ENCODE measurements around the gene CWF19L1. TPM values are rescaled to one million over a fixed set of nuclear protein-coding genes. Genes with fewer than 3 reads are reported as not detected.

CWF19L1 gene
- total and polyA plus RNA-seq, 2 of the 13 experiments (the other 11 are each of a cell fraction or from before 2014, with no cell fraction given): 13.6 to 42.1 TPM

GRCh38 chr10:100183481-100183880, 84.0 kb downstream of the CWF19L1 start (continued):
- TF ChIP-seq SIN3A (IDR thresholded peaks at IDR 0.05; ENCODE audit: borderline replicate concordance, low read depth, low read length): 0 out of 2 replicates have a peak, but pooled peaks have one; percentile 41
- no peak for TF ChIP-seq JUN (CRISPR knock-in tag; IDR thresholded peaks at IDR 0.05)
- TF ChIP-seq CC2D1A (CRISPR knock-in tag; IDR thresholded peaks at IDR 0.05): no peak
- peak; percentile 81 for TF ChIP-seq HNF4A (CRISPR knock-in tag; IDR thresholded peaks at IDR 0.05)
- 0 out of 2 replicates have a peak, but pooled peaks have one; percentile 4 for TF ChIP-seq BHLHE40 (IDR thresholded peaks at IDR 0.05; ENCODE audit: low read length)
- TF ChIP-seq, protein P1, sequence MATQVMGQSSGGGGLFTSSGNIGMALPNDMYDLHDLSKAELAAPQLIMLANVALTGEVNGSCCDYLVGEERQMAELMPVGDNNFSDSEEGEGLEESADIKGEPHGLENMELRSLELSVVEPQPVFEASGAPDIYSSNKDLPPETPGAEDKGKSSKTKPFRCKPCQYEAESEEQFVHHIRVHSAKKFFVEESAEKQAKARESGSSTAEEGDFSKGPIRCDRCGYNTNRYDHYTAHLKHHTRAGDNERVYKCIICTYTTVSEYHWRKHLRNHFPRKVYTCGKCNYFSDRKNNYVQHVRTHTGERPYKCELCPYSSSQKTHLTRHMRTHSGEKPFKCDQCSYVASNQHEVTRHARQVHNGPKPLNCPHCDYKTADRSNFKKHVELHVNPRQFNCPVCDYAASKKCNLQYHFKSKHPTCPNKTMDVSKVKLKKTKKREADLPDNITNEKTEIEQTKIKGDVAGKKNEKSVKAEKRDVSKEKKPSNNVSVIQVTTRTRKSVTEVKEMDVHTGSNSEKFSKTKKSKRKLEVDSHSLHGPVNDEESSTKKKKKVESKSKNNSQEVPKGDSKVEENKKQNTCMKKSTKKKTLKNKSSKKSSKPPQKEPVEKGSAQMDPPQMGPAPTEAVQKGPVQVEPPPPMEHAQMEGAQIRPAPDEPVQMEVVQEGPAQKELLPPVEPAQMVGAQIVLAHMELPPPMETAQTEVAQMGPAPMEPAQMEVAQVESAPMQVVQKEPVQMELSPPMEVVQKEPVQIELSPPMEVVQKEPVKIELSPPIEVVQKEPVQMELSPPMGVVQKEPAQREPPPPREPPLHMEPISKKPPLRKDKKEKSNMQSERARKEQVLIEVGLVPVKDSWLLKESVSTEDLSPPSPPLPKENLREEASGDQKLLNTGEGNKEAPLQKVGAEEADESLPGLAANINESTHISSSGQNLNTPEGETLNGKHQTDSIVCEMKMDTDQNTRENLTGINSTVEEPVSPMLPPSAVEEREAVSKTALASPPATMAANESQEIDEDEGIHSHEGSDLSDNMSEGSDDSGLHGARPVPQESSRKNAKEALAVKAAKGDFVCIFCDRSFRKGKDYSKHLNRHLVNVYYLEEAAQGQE (IDR thresholded peaks at IDR 0.05; ENCODE audit: borderline replicate concordance in 1 of 2, low read depth in 1 of 2, low read length in 2 of 2): no peak
- TF ChIP-seq ZNF180 (CRISPR knock-in tag; IDR thresholded peaks at IDR 0.05; ENCODE audit: borderline replicate concordance, low read depth): no peak
- TF ChIP-seq ELF3 (CRISPR knock-in tag; IDR thresholded peaks at IDR 0.05): peak; percentile 49; the same call in 1 of the 2 replicates
- no peak for TF ChIP-seq ZNF652 (CRISPR knock-in tag; IDR thresholded peaks at IDR 0.05; ENCODE audit: borderline replicate concordance, low read depth)
- no peak for TF ChIP-seq ARHGAP35 (CRISPR knock-in tag; IDR thresholded peaks at IDR 0.05; ENCODE audit: borderline replicate concordance)
- TF ChIP-seq ZFX (CRISPR knock-in tag; IDR thresholded peaks at IDR 0.05; ENCODE audit: low read depth): no peak
- TF ChIP-seq ZNF205 (CRISPR knock-in tag; IDR thresholded peaks at IDR 0.05): 0 out of 2 replicates have a peak, but pooled peaks have one; percentile 37
- no peak for TF ChIP-seq PPARG (CRISPR knock-in tag; conservative IDR thresholded peaks at IDR 0.05)
- no peak for TF ChIP-seq RFXAP (CRISPR knock-in tag; IDR thresholded peaks at IDR 0.05; ENCODE audit: borderline replicate concordance)
- TF ChIP-seq, protein P2, sequence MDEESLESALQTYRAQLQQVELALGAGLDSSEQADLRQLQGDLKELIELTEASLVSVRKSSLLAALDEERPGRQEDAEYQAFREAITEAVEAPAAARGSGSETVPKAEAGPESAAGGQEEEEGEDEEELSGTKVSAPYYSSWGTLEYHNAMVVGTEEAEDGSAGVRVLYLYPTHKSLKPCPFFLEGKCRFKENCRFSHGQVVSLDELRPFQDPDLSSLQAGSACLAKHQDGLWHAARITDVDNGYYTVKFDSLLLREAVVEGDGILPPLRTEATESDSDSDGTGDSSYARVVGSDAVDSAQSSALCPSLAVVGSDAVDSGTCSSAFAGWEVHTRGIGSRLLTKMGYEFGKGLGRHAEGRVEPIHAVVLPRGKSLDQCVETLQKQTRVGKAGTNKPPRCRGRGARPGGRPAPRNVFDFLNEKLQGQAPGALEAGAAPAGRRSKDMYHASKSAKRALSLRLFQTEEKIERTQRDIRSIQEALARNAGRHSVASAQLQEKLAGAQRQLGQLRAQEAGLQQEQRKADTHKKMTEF (CRISPR knock-in tag; IDR thresholded peaks at IDR 0.05): peak; percentile 60; the same call in 1 of the 2 replicates
- TF ChIP-seq ZNF34 (CRISPR knock-in tag; IDR thresholded peaks at IDR 0.05; ENCODE audit: borderline replicate concordance): no peak
- no peak for TF ChIP-seq ZSCAN30 (CRISPR knock-in tag; IDR thresholded peaks at IDR 0.05)
- no peak for TF ChIP-seq ZBTB7A (CRISPR knock-in tag; IDR thresholded peaks at IDR 0.05)
- no peak for TF ChIP-seq ISL2 (CRISPR knock-in tag; IDR thresholded peaks at IDR 0.05)
- TF ChIP-seq ARID5B (CRISPR knock-in tag; IDR thresholded peaks at IDR 0.05): peak; percentile 87
- TF ChIP-seq, protein P3, sequence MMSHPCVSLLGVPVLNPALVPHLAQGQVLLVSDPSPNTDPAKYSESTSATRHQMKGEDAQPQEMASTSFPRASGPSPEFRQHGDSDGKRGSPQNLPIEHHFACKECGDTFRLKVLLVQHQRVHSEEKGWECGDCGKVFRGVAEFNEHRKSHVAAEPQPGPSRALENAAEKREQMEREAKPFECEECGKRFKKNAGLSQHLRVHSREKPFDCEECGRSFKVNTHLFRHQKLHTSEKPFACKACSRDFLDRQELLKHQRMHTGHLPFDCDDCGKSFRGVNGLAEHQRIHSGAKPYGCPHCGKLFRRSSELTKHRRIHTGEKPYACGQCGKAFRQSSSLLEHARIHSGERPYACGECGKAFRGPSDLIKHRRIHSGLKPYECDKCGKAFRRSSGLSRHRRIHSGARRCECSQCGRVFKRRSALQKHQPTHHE (CRISPR knock-in tag; IDR thresholded peaks at IDR 0.05; ENCODE audit: borderline replicate concordance): no peak

All from HepG2 (cell line).